Inflammatory macrophage treated with lipopolysaccharide for 1 hour (primary cell): Measurements from ENCODE around the gene ARHGEF4.
A peak's percentile ranks its signal among the peaks of the same experiment; 100 is the strongest.
"Not testable (repeated sequence)": the region's sequence is repeated elsewhere in the genome, so short reads cannot be mapped to it uniquely, and the experiment has no call there.

ENCODE experiments used
- DNase-seq, 2 donors: peaks; one replicate each; pipeline ENCODE4 v3.0.0-alpha.2; 2020 to 2022

The ARHGEF4 gene

DNA sequence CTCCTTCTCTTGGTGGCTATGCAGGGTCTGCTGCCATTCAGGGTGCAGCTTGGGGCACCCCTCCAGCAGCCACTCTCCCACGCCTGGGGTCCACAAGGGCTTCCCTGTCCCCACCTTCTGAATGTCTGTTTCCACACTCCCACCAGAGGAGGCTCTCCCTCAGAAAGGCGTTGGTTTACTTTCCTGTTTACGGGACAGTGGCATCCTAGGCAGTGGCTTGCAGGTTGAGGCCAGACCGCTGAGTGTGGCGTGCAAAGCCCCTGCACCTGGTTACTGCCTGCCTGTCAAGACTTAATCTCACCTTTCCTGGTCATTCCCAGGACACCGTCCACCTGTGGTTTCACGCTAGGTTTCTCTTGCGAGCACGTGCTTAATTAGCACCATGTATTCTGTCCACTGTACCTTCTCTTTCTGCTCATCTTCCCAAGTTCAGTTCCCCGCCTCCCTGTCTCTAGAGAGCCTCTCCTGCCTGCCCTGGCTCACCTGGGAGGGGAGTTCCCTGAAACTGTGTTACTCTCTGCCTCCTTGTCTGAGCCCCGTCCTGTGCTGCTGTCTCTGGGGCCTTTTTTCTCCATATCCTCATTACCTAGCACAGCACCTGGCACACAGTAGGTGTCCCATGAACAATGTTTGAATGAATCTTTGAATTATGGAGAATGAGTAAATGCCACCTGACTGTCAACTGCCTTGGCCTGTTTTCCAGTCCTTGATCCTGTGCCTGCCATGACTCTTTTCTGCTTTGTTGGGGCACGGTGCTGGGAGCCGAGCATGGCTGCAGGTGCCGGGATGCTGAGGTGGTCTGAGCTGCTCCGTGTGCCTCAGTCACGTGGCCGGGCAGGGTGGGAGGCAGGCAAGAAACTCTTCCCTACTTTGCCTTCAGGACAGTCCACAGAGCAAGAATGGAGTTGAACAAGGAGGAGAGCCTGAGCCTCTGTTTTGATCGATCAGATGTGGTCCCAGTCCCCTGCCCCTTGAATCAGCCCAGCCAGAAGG, 56.4 kb downstream of the ARHGEF4 start:
- DNase-seq = no peak

DNA sequence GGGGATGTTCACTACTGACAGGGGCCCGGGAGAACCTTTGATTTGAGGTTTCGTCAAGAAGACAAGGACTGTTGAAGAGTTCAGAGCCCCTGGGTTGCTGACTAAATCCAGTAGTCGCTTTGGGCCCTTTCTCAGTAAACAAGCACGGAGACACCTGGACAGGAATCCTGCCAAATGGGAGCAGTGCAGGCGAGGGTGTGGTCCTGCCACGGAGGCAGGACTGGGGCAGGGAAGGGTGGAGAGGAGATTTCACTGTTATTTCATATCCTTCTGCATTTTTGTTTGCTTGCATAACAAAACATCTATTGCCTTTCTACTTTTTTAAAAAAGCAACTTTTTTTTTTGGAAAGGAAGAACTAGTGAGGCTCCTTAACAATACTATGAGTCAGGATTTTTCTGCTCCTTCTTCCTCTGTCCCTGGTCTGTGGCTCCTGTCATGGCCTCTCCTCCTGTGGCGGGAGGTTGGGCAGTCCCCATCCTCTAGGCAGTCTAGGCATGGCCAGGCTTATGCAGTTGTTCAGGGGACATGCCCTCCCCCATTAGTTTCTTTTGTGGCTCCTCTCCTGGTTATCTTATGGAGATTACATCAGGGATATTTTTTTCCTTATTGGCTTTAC, 57.7 kb downstream of the ARHGEF4 start:
- DNase-seq = no peak

DNA sequence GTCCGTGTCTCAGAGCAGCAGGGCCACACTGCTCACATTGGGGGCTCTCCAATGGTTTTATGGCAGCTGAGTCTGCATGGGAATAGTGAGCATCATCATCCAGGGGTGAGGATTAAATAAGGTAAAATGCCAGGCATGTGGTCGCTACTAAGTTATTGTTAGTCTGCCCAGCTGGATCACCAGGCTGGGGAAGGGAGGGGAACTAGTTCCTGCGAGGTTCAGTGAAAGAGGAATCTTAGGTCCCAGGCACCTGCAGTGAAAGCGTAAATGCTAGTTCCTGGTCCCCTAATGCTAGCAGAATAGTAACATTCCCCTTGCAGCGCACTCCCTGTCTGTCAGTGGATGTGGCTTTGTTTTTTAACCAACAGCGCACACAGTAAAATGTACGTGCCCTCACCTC, 60.1 kb downstream of the ARHGEF4 start:
- no peak for DNase-seq

DNA sequence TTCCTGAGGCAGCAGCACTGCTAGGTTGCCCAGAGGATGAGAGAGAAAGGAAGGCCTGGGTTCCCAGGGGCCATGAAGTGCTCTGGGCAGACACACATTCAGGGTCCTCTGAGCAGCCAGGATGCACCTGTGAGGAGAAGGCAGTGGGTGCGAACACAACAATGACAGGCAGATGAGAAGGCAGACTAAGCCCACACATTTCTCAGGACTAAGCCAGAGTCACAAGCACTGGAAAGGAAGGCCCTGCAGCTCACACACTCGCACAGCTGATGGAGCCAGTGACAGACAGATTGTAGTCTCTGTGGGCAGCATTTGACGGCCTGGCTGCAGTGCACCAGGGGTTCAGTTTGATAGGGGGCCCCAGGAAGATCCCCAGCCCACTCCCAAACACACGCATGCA, 61.8 kb downstream of the ARHGEF4 start:
- no peak for DNase-seq

DNA sequence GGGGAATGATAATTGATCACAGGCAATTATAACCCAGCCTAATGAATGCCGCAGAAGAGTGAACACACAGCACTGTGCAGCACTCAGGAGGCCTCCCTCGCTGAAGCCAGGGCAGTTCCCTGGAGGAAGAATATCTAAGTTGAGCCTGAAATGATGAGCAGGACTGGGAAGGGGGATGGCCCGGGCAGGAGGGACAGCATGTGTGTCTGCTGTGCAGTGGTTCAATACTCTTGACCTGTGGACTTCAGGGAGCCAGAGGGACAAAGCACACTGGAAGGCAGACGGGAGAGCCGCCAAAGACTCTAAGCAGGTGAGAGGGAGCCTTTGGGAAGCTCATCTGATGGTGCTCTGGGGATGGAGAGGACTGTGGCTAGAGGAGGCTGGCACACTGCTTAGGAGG, 62.6 kb downstream of the ARHGEF4 start:
- DNase-seq = no peak

DNA sequence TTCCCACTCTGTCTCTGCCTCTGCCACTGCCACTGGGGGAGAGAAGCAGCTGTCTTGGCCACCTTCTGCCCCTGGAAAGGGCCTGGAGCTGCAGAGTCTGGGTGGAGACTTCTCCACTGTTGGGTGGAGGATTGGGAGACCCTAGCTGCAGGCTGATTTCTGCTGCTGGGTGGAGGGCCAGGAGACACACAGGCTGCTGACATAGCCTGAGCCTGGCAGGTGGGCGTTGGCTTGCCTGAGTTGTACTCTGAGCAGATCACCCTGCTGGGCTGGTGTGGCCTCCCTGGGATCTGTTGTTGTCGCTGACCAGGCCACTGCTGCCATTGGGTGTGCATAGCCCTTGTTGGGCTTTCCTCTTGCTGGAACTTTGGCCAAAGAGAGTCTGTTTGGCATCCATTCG, 64.3 kb downstream of the ARHGEF4 start:
- no peak for DNase-seq

DNA sequence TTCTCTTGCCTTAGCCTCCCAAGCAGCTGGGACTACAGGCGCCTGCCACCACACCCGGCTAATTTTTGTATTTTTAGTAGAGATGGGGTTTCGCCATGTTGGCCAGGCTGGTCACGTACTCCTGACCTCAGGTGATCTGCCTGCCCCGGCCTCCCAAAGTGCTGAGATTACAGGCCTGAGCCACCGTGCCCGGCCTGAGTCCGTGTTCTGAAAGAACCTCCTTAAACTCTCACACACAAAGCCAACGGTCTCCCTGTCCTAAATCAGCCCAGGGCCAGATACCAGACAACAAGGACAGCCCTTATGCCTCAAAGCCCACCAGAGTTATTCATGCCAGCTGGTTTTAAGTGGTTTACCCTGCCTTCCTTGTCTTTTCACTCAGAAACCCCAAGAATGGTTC, 64.9 kb downstream of the ARHGEF4 start:
- not testable (repeated sequence) for DNase-seq

DNA sequence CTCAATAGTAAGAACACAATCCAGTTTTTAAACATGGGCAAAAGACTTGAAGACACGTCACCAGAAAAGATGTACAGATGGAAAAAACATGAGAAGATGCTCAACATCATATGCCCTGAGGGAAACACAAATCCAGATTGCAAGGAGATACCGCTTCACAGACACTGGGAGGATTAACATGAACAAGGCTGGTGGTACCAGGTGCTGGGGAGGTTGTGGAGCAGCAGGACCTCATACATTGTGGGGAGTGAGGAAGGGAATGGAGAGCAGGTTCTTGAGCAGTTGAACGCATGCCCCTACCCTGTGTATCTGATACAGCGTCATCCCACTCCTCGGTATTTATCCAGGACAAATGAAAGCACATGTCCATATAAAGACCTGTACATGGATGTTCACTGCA, 72.1 kb downstream of the ARHGEF4 start:
- no peak for DNase-seq

DNA sequence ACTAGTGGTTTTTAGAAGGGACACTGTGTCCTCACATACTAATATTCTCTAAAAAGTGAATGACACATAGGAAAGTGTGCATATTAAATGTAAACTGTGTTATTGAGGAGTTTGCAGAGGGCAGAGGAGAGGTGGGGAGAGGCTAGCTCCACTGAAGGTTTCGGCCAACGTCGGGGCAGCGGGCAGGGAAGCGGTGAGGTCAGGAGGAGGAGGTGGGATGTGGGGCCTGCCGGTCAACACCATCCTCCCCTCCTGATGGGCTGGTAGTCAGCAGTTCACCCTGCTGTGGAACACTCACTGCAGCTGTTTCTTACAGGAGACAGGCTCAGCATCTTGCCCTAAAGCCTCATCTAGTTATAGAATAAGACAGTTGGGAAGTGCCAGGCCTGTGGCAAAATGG, 74.2 kb downstream of the ARHGEF4 start:
- DNase-seq = no peak

DNA sequence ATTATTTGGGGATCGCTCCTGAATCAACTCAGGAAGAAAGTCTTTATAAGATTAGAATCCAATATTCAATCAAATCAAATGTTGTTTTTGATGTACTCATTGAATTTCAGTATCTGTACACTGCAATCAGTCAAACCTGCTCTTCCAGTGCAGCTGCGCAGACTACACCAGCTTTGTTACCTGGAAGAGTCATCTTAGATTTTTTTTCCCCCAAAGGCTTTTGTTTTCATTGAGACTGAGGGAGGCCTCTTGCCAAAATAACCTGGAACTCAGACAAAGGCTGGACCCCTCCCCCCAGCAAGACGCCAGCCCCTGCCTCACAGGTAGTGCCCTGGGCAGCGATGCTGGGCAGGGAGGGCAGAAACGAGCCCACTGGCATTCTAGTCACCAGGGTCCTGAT, 74.8 kb downstream of the ARHGEF4 start:
- DNase-seq = no peak

DNA sequence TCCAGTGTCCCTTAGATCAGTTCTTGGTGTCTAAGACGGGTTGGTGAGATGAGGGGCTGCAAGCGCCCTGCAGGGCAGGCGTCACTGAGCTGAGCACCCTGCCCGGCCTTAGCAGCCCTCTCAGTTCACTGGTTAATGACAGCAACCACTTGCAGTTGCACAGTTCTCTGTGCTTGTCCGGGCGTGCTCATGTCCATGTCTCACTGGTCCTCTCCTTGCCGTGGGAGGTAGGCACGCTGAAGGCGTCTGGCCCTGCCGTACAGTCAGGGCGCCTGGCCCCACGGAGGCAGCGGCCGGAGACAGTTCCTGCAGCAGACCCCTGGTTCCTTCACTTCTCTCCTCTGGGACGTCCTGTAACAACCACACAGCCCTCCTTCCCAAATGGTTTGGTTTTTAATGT, 75.3 kb downstream of the ARHGEF4 start:
- no peak for DNase-seq

DNA sequence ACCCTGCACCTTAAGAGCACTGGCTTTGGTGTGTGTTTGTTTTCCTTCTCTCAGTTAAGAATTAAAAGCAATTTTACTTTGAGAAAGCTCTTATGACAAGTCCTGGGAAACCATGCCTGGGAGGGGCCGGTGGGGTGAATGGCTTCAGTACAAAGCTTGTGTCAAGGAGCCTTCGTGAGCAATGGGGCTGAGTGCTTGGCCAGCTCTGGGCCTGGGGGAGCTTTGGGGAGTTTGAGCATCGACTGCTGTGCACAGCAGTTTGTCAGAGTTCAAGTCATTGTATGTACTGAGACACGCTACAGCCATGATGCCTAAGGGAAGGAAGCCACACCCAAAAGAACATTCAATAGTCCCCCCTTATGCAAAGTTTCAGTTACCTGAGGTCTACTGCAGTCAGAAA, 75.8 kb downstream of the ARHGEF4 start:
- no peak for DNase-seq

DNA sequence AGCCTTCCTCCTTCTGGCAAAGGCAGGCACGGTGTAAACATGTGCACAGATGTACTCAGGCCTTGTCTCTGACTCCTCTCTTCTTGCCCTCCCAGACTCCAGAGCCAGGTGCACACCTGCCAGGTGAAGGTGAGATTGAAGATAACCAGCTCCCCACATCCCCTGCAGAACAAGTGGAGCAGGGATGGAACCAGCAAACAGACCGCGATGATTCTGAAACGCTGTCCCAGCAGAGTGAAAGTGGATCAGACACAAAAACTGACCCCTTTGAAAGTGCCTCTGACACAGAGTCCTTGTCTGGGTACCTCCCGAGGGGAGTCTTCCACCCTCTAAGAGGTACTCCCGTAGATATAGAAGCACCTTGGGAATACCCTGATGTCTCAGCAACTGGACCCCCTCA, 77.2 kb downstream of the ARHGEF4 start:
- DNase-seq = no peak

DNA sequence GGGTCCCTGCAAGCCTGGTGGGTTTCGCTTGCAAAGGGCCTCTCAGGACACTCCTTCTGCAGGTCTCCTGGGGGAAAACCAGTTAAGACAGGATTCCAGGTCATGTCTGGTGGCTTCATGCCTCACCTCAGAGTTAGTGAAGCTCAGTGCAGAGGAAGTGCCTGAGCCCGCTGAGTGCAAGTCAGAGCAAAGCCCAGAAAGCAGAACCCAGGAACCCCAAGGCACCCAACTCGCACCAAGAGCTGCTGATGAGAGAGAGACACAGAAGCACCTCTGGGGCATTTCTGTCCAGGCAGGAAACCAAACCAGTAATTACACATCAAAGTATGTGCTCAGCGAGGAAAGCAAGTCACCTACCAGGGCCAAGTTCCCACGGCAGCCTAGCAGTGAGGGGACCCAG, 78.4 kb downstream of the ARHGEF4 start:
- DNase-seq = no peak

DNA sequence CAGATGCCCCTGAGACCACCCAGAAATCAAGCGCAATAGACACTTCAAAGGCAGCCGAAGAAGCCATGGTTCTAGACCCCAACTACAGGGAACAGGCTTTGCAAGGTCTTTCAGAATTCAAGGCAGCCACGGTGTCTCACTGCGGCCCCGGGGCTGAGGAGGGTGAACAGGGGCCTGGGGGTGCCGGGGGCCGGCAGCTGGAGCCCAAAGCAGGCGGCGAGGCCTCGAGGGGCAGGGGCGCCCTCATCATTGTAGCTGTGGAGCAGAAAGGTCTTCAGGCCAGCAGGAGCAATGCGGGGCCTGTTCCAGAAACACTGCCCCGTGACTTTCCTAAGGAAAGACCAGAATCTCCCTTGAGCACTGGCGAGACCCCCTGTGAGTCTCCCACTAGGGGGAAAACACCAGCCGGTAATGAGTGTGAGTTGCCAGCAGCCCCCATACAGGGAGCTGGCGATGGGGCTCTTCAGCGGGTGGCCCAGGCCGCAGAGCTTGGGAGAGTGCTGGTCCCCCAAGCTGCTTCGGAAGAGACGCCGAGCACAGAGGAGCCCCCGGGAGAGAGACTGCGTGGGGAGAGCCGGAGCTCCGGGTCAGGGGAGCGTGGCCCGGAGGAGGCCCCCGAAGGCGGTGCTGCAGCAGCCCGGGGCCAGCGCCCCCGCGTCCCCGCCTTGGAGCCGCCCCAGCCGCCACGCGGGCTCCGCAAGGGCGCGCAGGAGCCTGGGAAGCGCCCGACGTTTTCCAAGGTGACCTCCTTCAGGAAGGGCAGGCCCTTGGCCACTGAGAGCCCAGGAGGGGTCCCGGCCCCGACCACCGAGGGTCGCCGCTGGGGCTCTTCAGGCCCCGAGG, 79.1 kb downstream of the ARHGEF4 start:
- no peak for DNase-seq

DNA sequence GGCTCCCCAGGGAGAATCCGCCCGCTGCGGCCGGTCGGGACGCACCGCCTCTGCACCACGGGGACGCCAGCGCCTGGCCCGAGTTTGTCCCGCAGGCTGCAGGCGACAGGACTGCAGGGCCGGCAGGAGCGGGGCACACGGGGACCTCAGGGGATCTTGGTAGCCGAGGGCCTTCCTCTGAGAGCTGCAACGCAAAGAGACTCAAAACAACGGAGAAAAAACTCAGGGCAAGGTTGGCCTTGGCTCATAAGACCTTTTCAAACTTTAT, 79.7 kb downstream of the ARHGEF4 start:
- no peak for DNase-seq

DNA sequence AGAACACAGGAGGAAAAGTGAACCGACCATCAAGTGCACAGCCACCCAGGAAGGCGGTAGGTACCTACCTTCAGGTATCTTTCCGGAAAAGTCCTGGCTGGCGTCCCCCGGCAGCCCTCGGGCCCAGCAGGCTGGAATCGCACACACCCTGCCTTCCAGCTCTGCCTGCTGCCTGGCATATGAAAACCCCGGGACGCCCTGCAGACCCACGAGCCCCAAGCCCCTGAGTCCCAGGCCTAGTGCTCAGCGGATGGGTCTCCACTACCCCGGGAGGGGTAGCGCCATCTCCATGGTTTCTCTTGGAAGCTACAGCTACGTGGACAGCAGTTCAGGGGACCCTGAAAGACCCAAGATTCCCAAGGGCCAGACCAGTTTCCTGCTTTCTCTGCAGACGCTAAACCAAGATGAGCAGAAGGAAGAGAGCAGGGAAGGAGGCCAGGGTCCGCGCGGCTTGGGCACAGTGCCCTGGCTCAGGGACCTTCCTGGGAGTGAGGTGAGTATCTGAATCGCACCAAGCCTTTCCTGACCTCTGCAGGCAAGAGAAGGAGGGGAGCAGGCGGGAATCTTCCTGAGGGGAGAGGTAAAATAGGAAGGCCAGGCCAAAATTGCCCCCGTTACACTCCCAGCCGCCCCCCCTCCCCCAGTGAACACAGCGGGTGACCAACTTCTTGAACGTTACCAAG, 80.4 kb downstream of the ARHGEF4 start:
- no peak for DNase-seq

DNA sequence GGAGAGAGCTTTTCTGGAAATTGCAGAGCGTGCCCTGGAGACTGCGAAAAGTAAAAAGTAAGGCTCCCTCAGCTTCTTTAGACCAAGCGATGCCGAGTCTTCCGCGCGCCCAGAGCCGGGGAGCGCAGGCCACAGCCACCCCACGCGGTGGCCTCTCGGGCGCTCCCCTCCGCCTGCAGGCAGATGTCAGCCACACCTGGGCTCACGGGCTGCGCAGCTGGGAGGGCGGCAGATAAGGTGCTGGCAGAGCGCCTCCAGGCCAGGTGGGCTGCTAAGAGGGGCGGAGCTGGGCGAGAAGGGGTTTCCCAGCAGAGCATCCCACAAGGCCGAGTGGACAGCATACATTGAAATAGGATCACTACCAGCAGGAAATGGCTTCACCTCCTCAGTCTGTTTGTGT, 81.7 kb downstream of the ARHGEF4 start:
- DNase-seq = no peak

DNA sequence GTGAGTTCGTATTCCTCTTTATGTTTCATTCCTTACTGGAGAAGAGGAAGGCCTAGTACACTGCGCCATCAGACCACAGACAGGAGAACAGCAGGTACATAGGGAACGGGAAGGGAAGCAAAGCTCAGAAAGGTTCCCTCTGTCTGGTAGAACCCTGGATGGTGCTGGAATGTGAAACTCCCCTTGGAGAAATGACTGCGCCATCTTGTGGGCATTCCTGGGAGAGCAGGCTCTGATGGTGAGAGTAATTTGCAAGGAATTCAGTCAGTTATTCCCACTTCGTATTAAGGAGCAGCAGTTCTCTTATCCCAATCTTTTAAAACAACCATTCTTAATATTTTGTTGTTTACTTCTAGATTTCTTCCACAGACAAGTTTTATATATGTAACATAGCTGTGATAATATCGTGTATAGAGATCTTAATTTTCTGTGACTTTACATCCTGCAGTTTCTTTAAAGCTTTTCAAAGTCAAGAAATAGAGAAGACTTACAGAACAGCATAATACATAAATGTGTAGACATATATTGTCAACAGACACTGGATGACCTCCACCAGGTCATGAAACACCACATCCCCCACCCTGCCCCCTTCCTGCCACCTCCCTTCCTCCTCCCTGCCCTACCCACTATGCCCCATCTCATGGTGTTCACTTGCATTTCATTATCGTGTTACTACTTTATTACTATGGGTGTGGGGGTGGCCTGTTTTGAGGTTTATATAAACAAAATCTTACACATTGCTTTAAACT, 83.9 kb downstream of the ARHGEF4 start:
- DNase-seq = peak; percentile 21 to 84

DNA sequence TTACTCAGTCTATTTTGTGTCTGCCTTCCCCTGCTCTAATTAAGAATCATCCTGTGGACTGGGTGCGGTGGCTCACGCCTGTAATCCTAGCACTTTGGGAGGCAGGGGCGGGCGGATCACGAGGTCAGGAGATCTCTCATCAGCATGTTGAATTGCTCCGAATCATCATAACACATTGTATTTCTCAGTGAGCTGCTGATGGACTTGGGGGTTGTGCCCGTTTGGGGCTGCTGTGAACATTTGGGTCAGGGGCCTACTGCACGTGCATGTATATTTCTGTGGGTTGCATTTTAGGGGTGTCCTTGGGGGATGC, 84.4 kb downstream of the ARHGEF4 start:
- DNase-seq = no peak

DNA sequence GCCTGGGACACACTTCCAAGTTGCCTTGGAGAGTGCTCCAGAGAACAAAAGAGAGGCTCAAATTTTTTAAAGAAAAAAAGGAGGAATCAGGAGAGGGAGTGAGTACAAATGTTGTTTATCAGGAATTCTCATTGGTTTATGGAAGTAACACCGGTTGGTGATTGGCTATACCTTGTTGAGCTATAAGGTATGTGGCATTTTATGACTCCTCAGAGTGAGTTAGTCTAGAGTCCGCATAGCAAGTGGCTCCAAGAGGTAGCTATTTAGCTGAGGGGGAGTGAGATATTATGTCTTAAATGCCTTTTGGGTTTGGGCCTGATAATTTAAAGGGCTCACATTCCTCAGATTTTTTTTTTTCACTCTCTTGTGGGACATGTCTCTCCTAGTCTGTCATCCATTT, 85.7 kb downstream of the ARHGEF4 start:
- no peak for DNase-seq

DNA sequence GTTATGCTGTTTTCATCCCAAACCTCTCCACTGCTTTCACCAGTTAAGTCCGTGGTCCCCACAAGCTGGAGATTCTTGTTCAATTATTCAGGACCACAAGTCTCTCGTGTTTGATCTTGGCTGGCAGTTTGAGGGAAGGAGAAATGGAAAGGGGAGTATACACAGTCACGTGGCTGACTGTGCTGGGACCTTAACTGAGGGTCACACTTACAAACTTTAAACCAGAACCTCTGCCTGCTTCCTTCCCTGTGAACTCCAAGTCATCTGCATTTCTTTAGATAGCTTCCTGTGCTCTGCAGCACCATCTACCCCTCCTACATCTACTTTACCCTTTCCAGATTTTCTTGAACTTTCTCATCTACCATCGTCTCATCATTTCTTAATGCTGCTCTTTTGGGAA, 91.7 kb downstream of the ARHGEF4 start:
- DNase-seq = no peak
